GM20431 (cell line): ENCODE results near the gene ADGRE2.
"Not testable (repeated sequence)": the region's sequence is repeated elsewhere in the genome, so short reads cannot be mapped to it uniquely, and the experiment has no call there.

Experiments used
- in situ Hi-C: fragments of 300-500 bp; cut with MseI, MboI; formaldehyde crosslinking; loops from one replicate; pipeline ENCODE4 v1.15.0; 2020; ENCODE audit warnings: low sequenced_read_pairs; ENCODE audit not compliant: unreplicated experiment

The ADGRE2 gene

GRCh38 chr19:14780622-14781225 lies 2.4 kb upstream of the ADGRE2 start:
- in situ Hi-C loops = not testable (repeated sequence)

- in situ Hi-C loops = no loop called here
Measured at GRCh38 chr19:14779151-14779550, 791 bp upstream of the ADGRE2 start.

- in situ Hi-C loops = not testable (repeated sequence)
Measured at GRCh38 chr19:14777645-14778044, 715 bp downstream of the ADGRE2 start.

- in situ Hi-C loops = no loop called here
Measured at GRCh38 chr19:14775869-14776586, 2.3 kb downstream of the ADGRE2 start.

- in situ Hi-C loops = not testable (repeated sequence)
Measured at GRCh38 chr19:14775326-14775725, 3.0 kb downstream of the ADGRE2 start.

GRCh38 chr19:14774373-14774772 lies 4.0 kb downstream of the ADGRE2 start:
- in situ Hi-C loops = no loop called here

GRCh38 chr19:14773722-14774121 lies 4.6 kb downstream of the ADGRE2 start:
- in situ Hi-C loops = not testable (repeated sequence)

- in situ Hi-C loops = no loop called here
Measured at GRCh38 chr19:14772995-14773394, 5.4 kb downstream of the ADGRE2 start.

- in situ Hi-C loops = no loop called here
Measured at GRCh38 chr19:14772467-14772866, 5.9 kb downstream of the ADGRE2 start.

- in situ Hi-C loops = no loop called here
Measured at GRCh38 chr19:14770944-14771839, 7.2 kb downstream of the ADGRE2 start.

GRCh38 chr19:14770136-14770535 lies 8.2 kb downstream of the ADGRE2 start:
- in situ Hi-C loops = no loop called here

GRCh38 chr19:14769201-14769600 lies 9.2 kb downstream of the ADGRE2 start:
- in situ Hi-C loops = no loop called here

GRCh38 chr19:14768001-14768400 lies 10.4 kb downstream of the ADGRE2 start:
- in situ Hi-C loops = no loop called here

- in situ Hi-C loops = no loop called here
Measured at GRCh38 chr19:14767466-14767971, 10.8 kb downstream of the ADGRE2 start.

GRCh38 chr19:14765841-14766240 lies 12.5 kb downstream of the ADGRE2 start:
- in situ Hi-C loops = not testable (repeated sequence)

- in situ Hi-C loops = not testable (repeated sequence)
Measured at GRCh38 chr19:14765403-14765802, 13.0 kb downstream of the ADGRE2 start.

- in situ Hi-C loops = no loop called here
Measured at GRCh38 chr19:14764401-14764800, 14.0 kb downstream of the ADGRE2 start.

GRCh38 chr19:14763497-14764145 lies 14.7 kb downstream of the ADGRE2 start:
- in situ Hi-C loops = no loop called here

GRCh38 chr19:14762111-14762510 lies 16.2 kb downstream of the ADGRE2 start:
- in situ Hi-C loops = no loop called here

GRCh38 chr19:14761607-14762006 lies 16.8 kb downstream of the ADGRE2 start:
- in situ Hi-C loops = no loop called here
